Measurements from ENCODE around the gene PSMD2.
"Not testable (repeated sequence)": the region's sequence is repeated elsewhere in the genome, so short reads cannot be mapped to it uniquely, and the experiment has no call there.

PSMD2 gene

DNA sequence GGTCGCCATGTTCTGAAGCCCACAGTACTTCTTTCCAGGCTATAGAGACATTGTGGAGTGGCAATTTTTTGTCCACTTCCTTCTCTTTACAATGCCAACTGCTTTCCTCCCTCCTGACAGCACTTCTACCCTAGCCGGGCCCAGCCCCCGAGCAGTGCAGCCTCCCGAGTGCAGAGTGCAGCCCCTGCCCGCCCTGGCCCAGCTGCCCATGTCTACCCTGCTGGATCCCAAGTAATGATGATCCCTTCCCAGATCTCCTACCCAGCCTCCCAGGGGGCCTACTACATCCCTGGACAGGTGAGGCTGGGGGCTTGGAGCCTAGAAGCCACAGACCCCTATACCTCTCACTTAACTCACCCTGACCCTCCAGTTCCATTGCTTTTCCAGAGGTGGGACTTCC lies 18.2 kb downstream of the PSMD2 start:
- no peak for DNase-seq

DNA sequence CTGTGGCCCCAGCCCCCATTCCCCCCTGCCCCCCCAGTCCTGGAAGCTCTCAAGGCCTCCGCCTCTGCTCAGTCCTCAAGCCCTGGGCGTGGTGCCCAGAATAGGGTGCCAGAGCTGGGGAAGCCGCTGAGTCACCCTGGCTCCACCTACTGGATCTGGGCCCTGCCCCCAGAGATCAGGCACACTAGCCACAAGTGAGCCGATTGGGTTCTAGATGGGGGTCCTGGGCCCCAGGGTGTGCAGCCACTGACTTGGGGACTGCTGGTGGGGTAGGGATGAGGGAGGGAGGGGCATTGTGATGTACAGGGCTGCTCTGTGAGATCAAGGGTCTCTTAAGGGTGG lies 21.0 kb downstream of the PSMD2 start:
- DNase-seq, result peak; percentile 98

DNA sequence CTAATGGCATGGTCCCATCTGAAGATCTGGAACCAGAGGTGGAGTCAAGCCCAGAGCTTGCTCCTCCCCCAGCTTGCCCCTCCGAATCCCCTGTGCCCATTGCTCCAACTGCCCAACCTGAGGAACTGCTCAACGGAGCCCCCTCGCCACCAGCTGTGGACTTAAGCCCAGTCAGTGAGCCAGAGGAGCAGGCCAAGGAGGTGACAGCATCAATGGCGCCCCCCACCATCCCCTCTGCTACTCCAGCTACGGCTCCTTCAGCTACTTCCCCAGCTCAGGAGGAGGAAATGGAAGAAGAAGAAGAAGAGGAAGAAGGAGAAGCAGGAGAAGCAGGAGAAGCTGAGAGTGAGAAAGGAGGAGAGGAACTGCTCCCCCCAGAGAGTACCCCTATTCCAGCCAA lies 22.6 kb downstream of the PSMD2 start:
- DNase-seq, result no peak

DNA sequence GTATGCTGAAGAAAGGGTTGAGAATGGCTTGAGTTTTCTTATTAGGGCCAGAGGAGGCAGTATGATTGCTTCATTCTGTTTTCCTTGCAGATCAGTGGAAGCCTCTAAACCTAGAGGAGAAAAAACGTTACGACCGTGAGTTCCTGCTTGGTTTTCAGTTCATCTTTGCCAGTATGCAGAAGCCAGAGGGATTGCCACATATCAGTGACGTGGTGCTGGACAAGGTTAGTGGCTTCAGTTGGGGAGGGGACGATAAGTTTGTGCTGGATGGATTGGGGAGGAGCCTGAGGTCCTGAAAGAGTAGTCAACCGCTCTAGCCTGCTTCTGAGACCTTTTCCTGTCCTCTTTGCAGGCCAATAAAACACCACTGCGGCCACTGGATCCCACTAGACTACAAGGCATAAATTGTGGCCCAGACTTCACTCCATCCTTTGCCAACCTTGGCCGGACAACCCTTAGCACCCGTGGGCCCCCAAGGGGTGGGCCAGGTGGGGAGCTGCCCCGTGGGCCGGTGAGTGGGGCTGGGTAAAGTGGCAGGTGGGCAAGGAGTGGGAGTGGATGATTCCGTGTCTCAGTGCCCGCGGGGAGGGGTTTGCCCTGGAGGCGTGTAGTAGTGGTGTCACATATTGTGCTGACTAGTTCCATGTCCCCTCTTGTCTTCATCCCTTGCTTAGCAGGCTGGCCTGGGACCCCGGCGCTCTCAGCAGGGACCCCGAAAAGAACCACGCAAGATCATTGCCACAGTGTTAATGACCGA lies 23.9 kb downstream of the PSMD2 start:
- DNase-seq, result no peak

DNA sequence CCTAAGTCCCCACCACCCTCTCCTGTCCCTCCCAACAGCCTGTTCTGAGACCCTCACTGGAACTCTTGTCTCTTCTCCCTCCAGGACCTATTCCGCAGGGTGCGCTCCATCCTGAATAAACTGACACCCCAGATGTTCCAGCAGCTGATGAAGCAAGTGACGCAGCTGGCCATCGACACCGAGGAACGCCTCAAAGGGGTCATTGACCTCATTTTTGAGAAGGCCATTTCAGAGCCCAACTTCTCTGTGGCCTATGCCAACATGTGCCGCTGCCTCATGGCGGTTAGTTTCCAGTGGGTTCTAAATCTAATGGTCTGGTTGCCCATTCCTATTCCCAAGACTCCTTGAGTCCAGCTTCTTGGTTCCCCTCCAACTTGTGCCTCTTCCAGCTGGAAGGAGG lies 24.7 kb downstream of the PSMD2 start:
- DNase-seq, result no peak

DNA sequence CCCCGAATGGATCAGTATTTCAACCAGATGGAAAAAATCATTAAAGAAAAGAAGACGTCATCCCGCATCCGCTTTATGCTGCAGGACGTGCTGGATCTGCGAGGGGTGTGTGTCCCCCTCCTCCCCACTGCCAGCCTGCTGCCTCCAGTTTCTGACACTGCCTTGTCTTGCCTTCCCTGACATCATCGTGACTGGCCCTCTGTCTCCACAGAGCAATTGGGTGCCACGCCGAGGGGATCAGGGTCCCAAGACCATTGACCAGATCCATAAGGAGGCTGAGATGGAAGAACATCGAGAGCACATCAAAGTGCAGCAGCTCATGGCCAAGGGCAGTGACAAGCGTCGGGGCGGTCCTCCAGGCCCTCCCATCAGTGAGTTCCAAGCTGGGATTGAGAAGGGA lies 26.2 kb downstream of the PSMD2 start:
- DNase-seq, result no peak

DNA sequence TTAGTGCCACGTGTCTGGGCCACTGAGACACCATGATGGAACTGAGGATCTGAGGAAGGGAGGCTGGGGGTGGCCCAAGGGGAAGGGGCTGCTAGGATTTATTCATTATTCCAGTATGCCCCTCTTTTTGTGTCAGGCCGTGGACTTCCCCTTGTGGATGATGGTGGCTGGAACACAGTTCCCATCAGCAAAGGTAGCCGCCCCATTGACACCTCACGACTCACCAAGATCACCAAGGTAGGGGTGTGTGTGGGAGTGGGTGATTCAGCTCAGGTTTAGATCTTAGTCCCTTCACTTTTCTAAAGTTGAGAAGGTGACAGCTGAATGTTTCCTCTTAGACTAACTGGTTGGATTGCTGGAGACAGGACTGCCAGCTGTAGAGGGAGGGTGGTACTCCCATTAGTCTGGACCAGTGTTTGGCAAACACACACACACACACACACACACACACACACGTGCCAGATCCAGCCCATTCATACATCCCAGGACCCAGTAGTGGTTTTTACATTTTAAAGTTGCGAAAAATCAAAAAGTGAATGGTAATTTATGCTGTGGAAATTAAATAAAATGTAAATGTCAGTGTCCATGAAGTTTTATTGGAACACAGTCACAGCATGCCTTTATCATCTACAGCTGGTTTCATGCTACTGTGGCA lies 26.8 kb downstream of the PSMD2 start:
- DNase-seq, result no peak

DNA sequence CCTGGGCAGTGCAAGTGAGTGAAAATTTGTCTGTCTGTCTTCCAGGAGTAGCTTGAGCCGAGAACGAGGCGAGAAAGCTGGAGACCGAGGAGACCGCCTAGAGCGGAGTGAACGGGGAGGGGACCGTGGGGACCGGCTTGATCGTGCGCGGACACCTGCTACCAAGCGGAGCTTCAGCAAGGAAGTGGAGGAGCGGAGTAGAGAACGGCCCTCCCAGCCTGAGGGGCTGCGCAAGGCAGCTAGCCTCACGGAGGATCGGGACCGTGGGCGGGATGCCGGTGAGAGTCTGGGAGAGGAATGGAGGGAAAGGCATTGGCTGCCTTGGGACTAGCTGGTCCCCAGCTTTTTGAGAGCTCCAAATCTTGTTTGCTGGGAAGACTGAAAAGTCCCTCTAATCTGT lies 28.1 kb downstream of the PSMD2 start:
- no peak for DNase-seq

DNA sequence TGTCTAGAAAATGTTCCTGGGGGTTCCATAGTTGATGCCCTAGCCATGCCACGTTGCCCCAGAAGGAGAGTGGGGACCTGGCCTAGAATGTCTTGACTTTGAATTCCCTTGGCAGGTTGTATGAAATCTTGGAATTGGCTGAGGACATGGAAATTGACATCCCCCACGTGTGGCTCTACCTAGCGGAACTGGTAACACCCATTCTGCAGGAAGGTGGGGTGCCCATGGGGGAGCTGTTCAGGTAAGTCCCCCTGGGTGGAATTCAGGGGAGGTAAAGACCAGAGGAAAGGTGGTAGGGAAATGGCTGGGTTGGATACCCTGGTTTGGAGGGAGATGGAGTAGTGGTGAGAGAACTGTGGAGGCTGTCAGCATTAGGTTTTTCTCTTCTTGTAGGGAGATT lies 29.5 kb downstream of the PSMD2 start:
- DNase-seq, result no peak

DNA sequence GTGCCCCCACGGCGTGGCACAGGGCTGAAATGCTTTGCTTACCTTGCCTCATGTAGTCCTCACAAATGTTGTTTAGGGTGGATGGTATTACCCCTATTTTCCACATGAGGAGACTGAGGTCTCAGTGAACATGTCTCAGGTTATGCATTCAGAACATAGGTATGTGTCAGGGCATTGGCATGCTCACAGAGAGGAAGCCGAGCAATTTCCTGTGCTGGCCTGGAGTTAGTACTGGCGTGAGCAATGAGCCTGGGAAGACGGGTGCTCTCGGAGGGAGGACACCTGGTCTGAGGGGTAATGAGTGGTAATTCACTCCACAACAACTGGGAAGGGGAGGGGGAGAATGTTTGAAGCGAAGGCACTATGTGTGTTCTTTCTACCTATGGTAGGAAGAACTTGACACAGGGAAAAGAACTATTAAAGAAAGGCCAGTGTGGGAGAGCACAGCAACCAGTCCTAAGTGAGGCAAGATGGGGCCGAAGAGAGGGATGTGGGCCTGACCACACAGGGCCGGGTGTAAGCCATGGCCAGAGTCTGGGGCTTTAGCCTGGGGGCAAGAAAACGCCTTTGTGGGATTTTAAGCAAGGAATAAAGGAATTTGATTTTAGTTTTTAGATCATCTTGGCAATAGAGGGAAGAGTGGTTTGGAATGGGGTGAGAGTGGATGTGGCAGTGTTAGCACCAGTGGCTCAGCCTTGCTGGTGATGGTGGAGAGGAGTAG lies 33.5 kb downstream of the PSMD2 start:
- peak; percentile 91 for DNase-seq

DNA sequence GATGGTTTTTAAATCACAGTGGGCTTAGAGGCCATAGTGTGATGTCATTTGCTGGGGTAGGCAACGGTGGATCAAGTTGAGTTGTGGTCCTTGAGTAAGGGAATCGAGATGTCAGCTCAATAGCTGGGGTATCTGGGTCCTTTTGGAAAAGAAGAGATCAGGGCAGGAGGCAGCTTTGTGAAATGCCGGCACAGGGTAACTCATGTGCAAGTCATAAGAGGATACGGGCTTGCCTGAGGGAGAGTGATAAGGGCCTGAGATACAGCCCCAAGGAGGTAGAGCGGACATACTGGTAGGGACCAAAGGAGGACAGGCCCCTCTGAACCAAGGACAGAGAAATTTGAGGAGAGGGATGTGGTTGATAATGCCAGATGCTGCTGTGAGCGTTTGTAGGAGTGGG lies 34.1 kb downstream of the PSMD2 start:
- no peak for DNase-seq

DNA sequence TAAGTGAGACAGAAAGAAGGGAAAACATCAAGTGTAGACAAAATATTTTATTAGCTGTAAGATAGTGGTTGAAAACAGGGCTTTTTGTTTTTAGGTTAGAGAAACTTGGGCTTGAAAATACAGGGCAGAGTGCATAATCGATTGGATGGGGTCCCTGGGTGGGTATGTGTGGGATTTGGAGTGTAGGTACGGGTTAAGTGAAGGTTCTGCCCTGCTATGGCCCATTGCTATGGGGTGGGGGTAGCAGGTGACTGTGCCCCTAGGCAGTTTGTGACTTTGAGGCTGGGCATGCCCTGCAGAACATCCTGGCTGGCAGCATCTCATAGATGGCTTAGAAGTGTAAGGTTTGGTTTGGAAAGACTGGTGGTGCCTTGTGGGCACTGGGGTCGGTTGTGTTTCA lies 34.7 kb downstream of the PSMD2 start:
- DNase-seq, result no peak

DNA sequence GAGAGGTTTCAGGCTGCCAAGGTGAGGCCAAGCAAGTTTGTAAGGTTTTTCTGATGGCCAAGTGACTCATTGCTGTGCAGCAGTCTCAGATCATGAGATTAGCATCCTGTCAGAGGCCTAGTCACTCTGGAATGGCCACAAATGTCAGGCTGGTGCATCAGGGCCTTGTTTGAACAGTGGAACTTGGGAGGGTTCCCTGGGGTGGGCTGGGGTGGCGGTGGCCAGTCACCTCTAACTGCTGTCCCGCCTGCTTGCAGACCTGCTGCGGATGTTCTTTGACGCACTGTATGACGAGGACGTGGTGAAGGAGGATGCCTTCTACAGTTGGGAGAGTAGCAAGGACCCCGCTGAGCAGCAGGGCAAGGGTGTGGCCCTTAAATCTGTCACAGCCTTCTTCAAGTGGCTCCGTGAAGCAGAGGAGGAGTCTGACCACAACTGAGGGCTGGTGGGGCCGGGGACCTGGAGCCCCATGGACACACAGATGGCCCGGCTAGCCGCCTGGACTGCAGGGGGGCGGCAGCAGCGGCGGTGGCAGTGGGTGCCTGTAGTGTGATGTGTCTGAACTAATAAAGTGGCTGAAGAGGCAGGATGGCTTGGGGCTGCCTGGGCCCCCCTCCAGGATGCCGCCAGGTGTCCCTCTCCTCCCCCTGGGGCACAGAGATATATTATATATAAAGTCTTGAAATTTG lies 35.6 kb downstream of the PSMD2 start:
- peak; percentile 76 for DNase-seq

DNA sequence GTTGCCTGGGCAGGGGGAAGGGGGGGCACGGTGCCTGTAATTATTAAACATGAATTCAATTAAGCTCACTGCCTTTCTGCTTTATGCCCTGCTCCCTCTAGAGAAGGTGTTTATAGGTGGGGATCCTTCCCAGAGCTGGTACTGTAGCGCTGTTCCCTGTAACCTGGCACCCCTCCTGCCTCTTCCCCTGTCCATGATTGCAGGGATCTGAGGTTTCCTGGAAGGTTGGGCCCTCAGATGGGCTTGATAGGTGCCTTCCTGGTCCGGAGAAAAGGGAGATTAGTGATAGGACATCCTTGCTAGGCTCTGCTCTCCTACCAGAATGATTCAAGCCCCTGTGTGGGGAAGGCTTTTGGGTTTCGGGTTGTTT lies 36.2 kb downstream of the PSMD2 start:
- no peak for DNase-seq

DNA sequence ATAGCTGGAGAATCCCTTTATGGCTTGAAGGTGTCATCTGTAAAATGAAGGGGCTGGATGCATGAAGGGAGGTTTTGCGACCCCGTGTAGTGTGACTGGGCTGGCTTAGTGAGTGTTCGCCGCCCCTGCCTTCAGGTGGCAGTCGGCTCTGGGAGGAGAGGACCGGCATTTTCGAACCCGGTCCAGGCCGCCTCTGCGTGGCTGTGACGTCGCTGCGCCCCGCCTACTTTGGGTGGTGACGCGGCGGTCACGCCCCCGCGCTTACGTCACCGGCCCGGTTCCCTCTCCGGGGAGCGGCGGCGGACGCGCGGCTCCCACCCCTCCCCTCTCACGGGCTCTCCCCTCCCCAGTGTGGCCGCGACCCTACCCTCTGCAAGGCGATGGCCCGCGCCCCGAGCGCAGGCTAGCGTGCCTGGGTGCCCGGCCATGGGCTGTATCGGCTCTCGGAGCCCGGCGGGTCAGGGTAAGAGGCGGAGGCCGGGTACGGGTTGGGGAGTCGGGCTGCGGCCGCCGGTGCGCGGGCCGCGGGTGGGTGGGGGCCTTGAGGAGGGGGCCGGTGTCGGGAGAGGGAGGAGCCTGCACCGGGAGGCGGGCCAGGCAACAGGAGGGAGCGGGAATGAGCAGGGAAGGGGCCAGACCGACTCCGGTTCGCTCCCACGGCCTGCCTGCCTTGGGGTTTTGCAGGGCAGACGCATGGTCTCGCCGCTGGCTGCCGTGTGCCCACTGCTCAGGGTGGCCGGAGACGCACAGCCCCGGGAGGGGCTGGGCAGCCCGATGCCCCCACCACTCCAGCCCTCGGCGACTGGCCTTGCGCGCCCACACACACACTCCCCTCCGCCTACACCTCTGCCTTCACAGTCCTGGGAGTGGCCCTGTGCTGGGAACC lies 36.9 kb downstream of the PSMD2 start:
- DNase-seq, result peak; percentile 79

DNA sequence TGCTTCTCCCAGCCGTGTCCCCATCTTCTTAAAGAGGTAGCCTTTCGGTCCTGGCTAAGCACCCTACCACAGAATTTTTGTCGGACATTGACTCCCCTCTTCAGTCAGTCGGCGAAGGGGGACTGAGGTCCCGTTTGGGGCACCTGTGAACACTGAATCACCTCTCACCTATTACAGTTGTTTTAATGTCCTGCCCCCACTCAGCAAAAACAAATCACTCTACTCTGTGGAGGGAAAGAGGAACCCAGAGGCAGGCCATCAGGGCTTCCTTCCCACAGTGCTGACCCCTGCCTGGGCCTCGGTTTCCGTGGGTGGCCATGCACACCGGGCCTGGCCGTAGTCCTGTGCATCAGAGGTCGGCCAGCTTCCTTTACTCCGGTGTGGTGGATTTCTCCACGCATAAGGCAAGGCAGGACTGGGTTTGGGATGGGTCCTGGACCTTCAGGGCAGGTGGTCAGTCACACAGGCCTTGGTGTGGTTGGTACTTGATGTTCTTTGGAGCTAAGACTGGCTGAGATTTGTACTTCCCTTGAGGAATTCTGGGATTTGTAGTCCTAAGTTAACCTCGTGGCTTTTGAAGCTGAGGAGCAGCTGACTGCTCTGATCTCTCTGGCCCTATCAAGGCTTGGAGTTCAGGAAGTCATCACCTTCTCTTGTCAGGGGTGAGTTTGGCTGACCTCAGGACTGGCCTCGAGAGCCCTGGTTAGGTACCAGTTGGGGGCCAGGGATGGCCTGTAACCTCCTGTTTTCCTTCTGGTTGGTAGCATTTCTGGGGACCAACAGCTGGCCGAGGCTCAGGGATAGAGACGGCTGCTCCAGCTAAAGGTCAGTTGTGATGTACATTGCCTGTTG lies 37.7 kb downstream of the PSMD2 start:
- DNase-seq, result peak; percentile 58

DNA sequence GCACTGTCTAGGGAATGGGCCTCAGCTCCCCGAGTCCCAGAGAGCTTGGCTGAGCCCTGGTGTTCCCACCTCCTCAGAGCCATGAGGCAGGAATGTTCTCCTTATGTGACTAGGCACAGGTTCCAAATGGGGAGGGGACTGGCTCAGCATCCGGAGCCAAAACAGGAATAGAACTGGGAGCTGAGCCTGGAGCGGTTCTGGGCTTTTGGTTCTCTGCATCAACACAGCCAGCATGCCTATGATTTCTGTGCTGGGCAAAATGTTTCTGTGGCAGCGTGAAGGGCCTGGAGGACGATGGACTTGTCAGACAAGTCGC lies 38.3 kb downstream of the PSMD2 start, which contains the start of gene FAM131A:
FAM131A (plus strand) TSS at position 202 of the 316 bp plus-strand sequence; CDS start at position 233, 31 bp downstream.
- DNase-seq, result peak; percentile 42

DNA sequence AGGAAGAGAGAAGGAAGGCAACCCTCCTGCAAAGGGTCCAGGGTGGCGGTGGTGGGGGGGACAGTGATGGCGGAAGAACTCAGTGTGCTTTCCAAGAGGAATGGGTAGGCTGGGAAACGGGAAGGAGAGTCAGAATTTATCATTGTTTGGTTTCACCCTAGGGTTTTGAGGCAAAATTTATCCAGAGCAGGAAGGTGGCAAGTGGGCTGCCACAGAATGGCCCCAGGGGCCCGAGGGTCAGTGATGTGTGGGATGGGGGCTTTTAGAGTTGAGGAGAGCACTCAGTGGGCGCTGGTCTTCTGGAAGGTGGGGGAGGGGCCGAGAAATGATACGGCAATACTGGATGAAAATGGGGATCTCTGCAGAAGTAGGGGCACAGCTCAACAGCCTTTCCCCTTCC lies 38.9 kb downstream of the PSMD2 start:
- no peak for DNase-seq

DNA sequence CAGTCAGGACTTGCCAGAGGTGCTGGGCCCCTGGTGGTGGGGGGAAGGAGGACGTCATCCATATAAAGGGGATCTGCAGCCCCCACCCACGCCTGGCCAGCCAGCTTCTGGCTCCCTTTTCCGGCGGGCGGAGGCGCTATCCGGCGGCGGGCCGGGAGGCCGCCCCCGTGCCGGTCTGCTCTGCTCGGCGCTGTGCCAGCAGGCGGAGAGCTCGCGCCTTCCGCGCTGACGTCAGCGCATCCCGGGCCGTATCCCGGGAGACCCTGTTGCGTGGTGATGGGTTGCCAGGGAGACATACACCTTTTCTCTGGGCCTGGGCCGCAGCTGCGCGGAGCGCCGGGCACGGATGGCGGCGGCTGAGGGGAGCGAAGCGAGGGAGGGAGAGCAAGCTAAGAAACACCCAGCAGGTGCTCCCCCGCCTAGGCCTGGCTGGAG lies 39.5 kb downstream of the PSMD2 start:
- peak; percentile 83 for DNase-seq

DNA sequence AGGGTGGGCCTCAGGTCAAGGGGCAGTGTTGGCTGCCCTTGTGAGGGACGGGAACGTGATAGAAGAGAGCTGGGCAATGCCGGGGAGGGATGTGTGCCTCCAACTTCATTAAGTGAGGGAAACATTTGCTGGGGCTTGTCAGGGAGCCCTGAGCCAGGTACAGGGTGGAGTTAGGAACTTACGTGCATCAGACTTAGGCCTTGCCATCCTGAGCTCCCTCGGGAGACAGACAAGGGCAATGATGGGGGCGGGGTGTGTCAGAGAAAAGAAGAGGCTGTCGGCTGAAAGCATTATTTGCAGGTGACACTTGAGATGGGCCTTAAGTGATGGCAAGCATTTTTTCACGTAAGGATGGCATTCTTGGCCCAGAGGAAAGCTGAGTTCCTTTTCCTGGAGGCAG lies 40.0 kb downstream of the PSMD2 start:
- no peak for DNase-seq

DNA sequence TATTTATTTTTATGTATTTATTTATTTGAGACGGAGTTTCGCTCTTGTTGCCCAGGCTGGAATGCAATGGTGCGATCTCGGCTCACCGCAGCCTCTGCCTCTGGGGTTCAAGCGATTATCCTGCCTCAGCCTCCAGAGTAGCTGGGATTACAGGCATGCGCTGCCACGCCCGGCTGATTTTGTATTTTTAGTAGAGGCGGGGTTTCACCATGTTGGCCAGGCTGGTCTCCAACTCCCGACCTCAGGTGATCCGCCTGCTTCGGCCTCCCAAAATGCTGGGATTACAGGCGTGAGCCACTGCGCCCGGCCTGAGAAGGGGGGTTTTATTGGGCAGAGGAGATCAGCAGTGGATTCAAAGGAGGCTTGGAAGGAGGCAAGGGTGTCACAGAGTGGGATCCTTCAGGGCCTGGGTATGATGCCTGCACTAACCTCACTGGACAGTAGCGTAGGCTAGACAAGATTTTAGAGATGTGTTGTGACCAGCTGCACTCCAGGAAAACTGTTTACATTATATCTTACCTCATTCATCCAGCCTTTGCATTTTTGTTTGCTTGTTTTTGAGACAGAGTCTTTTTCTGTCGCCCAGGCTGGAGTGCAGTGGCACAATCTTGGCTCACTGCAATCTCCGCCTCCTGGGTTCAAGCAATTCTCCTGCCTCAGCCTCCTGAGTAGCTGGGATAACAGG lies 40.6 kb downstream of the PSMD2 start:
- DNase-seq, result not testable (repeated sequence)
